Stimulated activated CD4-positive, alpha-beta T cell treated with anti-CD3 and anti-CD28 coated beads, Interleukin-1b, Interleukin-23, amount 100 ng/mL, for 48 hours (primary cell): Measurements from ENCODE around the gene IPO11.
A peak's percentile ranks its signal among the peaks of the same experiment; 100 is the strongest.

Experiments used
- DNase-seq: peaks from one replicate; pipeline ENCODE4 v3.0.0-alpha.2; 2020

IPO11 gene

DNA sequence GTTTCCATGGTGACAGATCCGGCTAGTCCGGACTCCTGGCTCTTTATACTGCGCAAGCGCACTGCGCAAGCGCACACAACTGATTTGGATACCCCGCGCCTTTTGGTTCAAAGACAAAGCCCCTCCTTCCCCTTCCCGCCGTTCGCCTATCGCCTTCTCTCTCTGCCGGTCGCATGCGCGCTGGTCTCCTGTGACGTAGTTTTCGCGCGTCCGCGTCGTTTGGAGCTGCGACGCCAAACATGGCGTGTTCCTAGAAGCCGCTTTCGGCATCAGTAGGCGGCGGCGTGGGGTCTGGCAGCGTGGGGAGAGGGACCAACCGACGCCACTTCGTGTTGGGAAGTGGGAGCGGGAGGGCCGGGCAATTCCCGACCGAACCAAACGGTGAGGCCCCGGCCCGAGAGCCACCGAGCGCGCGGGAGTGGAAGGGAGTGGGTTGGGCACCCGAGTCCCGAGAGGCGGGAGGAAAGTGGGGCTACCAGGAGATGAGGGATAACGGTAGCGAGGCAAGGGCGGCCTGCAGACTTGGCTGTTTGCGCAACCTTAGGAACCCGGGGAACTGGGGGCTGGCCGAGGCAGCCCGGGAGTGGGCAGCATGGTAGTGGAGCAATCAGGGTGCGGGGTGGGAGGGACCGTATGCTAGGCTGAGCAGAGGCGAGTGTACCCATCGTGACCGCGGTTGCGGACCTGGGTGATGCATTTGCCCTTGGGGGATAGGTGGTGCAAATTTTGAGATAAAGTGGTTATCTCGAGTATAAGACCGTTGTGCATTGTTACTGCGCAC lies at the start of gene IPO11:
TSS of gene IPO11 (plus strand) at position 215 of the 781 bp plus-strand sequence. CDS start 24,517 bp downstream, outside the sequence.
- peak; percentile 99 for DNase-seq

DNA sequence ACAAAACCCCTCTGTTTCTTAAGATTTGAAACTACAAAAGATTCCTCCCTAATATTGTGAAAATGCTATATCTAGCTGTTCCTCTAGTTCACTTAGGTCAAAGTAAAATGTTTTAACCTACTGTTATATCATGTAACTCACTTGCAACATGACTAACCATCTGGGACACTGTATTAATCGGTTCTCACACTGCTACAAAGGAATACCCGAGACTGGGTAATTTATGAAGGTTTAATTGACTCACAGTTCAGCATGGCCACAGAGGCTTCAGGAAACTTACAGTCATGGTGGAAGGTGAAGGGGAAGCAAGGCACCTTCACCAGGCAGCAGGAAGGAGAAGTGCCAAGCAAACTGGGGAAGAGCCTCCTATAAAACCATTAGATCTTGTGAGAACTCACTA lies 43.5 kb upstream of the IPO11 start:
- DNase-seq: no peak

DNA sequence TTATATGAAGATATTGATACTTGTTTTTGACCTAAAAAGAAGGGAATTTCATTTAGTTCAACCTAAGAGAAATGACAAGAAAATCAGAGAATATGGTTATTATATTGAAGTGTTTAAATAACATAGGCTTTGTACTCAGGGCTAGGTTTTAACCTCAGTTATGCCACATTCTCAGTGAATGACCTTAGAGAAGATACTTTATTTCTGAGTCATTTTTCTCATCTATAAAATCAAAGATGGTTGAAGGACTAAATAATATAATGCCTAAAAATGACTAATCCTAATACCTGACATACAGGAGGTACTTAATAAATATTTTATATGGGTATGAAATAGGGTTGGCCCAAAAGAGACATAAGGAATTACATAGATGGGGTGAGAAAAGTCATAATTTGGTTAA lies 41.2 kb upstream of the IPO11 start:
- DNase-seq: no peak

DNA sequence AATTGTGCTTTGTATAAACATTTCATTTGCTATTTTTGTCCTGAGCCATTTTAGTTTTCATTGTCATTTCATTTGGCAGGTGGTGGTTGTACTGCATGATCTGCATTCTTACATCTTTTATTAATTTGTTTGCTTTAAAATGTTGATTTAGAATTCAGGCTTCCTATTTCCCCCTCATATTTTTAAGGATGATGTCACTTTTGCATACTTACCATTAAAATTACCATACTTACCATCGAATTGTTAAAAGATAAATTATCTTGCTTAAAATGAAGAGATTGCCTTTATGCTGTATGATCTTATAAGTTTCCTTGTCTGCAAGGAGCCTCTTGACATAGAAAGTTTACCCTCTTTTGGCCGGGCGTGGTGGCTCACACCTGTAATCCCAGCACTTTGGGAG lies 40.0 kb upstream of the IPO11 start:
- no peak for DNase-seq

DNA sequence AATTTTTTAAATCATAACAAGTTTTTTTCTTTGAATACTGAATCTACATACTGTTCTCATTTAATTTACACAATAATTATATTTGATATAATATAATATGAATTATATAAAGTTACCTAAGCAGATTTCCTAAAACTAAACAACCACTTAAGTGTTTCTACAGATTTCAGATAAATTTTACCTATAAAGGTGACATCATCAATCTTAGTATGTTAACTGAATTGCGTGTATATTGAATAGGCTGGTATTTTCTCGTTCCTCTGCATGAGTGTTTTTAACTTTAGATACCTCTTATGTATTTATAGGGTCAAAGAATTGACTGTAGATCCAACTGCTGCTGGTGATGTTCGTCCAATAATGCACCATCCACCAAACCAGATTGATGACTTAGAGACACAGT lies 39.2 kb upstream of the IPO11 start:
- DNase-seq: no peak

DNA sequence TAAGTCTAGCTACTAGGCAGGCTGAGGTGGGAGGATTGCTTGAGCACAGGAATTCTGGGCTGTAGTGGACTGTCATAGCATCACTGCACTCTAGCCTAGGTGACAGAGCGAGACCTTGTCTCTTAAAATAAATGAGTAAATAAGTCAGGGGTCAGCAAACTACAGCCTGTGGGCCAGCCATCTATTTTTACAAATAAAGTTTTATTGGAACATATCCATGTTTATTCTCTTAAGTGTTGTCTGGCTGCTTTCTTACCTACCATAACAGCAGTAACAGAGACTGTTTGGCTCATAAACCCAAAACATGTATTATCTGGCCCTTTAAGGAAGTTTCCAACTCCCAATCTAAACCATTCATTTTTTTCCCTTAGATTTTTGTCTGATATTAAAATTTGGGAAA lies 38.5 kb upstream of the IPO11 start:
- DNase-seq: no peak

DNA sequence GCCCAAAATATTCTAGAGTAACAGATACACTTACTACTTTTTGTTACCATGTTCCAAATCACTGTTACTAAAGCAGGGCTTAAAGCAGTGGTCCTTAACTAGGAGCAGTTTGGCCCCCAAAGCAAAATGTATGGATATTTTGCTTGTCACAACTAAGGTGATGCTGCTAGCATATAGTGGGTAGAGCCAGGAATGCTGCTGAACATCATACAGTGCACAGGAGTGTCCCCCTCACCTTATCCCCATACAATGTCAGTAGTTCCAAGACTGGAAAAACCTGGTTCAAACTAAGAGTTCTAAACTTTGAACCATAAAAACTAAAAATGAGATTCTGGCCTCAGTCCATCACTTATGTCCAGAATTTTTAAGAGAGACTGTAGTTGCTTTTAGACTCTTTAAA lies 36.9 kb upstream of the IPO11 start:
- no peak for DNase-seq

DNA sequence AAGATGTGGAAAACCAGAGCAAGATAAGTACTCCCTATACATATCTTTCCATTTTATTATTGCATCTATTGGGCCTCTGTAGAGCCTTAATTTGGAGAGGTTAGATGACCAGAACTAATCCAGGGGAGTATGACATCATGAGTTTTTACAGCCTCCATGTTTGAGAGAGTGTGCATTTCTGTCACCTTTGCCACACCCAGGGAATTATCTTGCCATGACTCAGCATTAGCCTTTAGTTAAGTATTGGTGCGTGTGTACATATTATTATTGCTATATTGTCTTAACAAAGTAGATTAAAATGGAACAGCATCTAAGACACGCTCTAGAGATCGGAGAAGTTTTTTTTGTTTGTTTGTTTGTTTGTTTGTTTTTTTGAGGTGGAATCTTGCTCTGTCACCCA lies 36.5 kb upstream of the IPO11 start:
- DNase-seq: no peak

DNA sequence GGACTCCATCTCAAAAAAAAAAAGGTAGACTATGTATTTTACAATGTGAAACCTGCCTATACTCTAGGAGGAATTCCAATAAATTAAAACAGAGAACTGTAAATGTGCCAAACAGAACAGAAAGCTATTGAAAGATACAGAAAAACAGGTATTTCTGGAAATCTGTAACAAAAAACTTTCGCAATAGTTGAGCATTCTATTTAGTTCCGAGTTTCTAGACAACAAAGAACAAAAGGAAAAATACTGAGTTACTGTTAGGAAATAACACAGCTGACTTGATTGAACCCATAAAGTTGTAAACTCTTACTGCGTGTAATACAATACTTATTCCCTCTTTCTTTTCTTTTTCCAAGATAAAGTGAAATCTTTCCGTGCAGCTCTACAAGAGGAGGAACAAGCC lies 27.4 kb upstream of the IPO11 start:
- DNase-seq: no peak

DNA sequence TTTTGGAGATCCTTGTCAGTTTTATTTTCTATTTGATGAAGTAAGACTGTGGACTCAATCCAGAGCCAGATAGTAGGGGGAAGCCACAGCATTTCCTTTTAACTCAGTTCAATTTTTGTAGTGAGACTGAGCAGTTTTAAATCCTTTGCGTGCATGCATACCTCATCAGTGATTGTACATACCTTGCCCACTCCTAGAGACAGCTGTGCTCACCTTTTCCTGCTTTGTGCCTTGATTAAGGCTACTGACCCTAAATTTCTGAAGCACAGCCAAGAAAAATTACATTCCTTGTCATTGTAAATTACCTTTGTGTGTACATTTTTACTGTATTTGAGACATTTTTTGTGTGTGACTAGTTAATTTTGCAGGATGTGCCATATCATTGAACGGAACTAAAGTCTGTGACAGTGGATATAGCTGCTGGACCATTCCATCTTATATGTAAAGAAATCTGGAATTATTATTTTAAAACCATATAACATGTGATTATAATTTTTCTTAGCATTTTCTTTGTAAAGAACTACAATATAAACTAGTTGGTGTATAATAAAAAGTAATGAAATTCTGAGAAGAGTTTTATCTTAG lies 26.7 kb upstream of the IPO11 start:
- DNase-seq: no peak

DNA sequence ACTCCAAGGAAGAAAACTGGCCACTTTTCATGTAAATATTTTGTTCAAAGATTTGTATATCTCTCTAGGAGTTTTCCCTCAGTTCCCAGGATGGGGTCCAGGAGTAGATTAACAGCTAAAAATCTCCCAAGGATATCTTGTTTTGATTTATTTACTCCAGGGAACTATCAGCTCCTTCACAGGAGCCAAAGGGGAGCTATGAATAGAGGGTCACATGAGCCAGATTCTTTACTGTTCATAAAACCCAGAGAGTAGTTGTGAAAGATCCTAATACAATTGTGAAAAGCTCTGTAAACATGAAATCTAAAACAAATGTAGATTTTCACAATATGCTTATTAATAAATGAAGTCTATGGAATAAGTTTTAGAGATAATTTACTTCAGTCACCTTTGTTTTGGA lies 25.7 kb upstream of the IPO11 start:
- DNase-seq: no peak

DNA sequence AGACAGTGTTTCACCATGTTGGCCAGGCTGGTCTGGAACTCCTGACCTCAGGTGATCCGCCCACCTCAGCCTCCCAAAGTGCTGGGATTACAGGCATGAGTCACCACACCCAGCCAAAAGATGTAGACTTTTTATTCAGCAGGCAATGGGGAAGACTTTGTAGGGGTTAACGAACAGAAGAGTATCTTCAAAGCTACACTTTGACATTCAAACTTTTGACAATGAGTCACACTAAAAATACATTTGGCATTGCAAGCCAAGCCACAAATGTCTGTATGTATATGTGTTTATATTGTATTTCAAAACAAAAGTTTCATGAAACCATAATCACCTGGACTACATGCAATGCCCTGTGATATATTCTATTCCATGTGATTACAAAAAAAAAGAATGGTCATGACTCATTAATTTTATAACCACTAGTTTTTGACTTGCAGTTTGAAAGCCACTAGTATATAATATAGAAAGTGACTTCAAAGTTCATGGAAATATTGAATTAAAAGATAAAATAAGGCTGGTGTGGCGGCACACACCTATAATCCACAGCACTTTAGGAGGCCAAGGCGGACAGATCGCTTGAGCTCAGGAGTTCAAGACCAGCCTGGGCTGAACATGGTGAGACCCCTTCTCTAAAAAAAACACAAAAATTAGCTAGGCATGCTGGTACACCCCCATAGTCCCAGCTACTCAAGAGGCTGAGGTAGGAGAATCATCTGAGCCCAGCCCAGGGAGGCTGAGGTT lies 17.2 kb upstream of the IPO11 start:
- no peak for DNase-seq

DNA sequence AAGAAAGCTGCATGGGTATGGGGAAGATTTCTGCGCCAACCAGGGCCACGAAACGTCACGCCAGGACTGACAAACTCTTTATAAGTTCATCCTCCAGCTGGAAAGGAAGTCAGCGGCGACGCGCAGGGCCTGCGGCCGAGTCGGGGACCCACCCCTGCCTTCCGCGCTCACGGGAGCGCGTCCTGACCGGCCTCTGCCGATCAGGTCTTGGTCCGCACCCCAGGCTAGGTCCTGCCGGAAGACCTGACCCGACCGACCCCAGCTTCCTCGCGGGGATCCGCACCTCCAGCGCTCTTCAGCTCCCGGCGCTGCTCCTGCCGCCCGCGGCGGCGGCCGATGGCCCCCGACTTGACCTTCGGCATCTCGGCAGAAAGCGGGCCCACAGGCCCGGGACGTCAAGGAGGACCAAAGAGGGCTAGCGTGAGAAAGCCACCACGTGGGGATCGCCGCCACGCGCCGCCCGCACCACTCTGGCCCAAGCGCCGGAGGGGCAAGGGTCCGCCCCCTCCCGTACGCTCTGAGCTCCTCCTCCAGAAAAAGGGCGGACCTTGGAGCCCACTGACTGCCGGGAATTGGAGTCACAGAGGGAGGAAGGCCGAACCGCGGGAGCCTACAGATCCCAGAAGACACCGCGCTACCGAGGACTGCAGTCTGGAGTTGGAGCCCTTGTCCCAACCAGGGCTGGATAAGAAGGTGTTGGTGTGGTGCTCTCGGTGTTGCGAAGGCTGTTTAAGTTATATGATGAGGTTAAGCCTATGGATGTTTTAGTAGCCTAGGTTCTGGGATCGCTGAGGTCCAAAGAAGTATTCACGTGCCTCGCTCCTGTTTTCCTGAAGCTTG lies 8.9 kb upstream of the IPO11 start, which contains the start of gene DIMT1:
TSS of gene DIMT1 (minus strand) at position 495 of the 840 bp plus-strand sequence. CDS start at position 362, 133 bp downstream.
- DNase-seq: peak; percentile 96

DNA sequence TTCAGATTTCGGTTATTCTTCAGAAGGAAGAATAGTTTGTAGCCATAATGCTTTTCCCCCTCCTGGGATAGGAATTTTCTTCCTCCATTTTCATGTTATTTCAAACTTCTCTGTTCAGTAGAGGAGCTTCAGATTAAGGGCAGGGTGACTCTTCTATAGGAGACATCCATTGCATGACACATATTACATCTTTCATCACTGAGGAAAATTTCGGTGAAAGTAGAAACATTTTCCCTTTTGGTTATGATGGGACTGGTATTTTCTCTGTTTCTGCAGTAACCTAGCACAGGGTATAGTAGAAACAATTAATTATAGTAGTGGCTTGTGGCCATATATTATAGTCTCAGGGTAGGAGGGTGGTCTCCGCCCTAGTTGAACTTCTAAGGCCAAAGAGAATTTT lies 1.1 kb downstream of the IPO11 start:
- no peak for DNase-seq

DNA sequence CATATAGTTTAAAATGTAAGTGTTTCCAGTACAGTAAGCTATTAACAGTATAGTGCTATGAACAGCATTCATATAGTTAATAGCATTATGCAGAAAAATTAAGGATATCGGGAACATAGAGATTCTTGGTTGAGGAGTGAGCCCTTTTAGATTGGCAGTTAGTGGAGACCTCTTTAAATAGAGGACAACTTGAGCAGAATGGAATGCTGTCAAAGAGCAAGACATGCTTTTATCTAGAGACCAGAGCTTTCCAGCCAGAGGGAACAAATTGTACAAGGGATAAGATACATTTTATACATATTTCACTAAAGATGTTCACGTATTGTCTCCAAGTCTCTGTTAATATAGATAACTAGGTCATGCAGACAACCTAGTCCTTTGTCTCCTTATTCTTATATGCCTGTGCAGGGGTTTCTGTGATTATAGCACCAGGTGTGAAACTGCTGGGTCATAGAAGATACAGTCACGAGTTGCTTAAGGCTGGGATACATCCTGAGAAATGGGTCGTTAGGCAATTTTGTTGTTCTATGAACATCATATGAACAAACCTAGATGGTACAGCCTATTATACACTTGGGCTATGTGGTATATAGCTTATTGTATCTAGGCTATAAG lies 6.0 kb downstream of the IPO11 start:
- DNase-seq: no peak

DNA sequence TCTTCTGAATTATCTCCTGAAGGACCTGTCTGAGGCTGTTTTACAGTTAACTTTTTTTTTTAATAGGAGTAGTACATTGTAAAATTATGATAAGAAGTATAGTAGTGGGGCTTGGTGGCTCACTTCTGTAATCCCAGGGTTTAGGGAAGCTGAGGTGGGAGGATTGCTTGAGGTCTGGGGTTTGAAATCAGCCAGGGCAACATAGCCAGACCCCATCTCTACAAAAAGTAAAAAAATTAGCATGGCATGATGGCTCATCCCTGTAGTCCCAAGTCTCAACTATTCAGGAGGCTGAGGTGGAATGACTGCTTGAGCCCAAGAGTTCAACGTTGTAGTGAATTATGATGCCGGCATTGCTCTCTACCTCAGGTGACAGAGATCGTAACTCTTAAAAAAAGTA lies 7.0 kb downstream of the IPO11 start:
- DNase-seq: no peak

DNA sequence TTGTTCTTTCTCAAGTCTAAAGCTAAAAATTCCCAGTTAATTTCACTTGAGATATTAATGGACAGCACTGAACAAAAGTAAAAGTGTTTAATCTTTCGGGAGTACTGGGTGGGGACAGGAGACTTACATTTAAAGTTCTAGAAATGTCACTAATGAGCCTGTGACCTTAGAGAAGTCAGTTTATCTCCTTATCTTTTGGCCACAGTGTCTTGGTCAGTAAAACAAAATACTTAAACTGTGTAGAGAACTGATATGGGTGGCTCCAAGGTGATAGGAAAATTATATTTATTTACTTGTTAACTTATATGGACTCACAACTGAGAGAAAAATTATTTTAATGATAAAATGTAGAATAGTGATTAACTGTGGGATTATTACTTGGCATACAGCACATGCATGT lies 8.9 kb downstream of the IPO11 start:
- no peak for DNase-seq

DNA sequence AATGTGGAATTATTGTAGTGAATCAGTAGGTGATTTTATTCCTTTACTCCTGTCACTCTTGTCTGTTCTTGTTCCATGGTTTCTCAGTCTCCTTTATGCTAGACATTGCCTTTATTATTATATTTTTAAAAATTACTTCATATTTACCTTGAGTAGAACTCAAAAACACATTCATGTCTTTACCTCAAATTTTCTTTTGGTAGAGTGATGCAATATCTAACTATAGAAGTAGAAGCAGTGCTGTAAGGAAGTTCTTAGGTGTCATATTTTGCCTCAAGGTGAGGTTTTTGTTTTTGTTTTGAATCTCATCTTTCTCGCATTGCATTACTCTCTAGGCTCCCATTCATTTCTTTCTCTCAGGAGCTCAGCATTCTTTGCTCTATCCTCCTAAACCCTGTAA lies 12.2 kb downstream of the IPO11 start:
- DNase-seq: no peak

DNA sequence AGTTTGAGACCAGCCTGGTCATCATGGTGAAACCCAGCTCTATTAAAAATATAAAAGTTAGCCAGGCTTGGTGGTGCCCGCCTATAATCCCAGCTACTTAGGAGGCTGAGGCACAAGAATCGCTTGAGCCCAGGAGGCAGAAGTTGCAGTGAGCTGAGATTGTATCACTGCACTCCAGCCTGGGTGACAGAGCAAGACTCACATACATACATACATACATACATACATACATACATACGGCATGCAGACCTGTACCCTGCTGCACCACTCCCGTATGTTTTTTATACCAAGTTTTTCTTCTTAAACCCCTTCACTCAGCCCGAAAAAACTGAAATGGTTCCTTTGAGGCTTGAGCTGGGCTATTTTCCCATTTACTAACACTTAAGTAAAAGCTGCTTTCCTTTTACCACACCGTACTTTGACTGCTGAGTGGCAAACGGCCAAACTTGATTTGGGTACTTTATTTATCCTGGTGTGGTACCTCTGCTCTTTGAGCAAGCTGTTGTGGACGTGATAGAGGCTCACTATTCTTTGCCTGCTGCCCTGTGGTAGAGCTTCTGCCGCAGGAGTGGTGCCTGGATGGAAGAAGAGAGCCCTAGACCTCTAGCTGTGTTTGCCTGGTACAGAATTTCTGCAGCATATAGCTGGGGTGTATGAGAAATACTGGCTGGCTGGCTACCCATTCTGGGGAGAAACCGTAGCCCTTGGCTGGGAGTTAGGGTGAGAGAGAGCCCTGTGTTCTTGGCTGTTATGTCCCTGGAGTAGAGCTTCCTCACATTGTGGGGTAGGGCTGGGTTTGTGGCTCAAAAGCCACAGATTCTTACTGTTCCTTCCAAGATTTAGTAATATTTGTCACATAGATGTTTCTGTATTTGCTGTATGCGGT lies 19.4 kb downstream of the IPO11 start:
- no peak for DNase-seq

DNA sequence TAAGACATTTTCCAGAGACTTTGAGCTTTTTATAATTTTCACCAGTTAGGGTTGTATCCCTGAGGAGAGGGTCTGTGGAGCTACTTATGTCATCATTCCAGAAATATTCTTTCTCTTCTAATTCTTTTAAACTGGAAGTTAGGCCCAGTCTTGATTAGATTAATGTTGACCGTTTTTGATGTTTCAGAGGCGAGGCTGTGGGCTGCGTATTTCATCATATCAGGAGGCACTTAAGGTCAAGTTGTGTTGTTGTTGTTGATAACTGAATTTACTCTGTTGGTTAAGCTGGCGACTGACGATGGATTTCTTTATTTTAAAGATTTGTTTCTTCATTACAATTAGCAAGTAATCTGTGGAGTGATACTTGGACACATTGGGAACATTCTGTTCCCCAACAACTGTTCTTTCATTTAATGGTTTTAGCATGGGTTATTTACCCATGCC lies 20.1 kb downstream of the IPO11 start:
- DNase-seq: no peak

DNA sequence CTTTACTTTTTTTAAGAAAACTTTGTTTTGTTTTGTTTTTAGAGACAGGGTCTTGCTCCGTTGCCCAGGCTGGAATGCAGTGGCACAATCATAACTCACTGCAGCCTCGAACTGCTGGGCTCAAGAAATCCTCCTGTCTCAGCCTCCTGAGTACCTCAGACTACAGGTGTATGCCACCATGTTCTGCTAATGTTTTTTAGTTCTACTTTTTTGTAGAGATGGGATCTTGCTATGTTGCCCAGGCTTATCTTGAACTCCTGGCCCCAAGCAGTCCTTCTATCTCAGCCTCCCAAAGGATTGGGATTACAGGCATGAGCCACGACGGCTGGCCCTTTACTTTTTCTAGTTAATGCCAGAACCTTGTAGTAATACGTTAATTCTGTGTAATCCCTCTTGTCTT lies 36.0 kb downstream of the IPO11 start:
- DNase-seq: no peak

DNA sequence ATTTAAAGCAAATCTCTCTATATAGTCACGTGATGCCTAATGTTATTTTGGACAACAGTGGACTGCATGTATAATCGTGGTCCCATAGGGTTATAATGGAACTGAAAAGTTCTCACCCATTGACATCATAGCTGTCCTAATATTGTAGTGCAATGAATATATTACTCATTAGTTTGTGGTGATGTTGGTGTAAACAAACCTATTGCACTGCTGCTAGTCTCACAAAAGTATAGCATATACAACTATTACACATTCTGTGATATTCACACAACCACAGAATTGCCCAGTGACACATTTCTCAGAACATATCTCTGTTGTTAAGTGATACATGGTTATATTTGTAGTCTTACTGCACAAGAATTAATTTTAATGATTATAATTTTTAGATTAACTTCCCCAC lies 37.7 kb downstream of the IPO11 start:
- DNase-seq: no peak
